HG03354 (cell line): ENCODE results near the gene GPATCH8.
A peak's percentile ranks its signal among the peaks of the same experiment; 100 is the strongest.
"Not testable (repeated sequence)": the region's sequence is repeated elsewhere in the genome, so short reads cannot be mapped to it uniquely, and the experiment has no call there.

Source experiments
- ATAC-seq: cut with Tn5 transposase; IDR thresholded peaks from one replicate; pipeline ENCODE4 v1.9.1; 2021; ENCODE audit warnings: mild to moderate bottlenecking; ENCODE audit not compliant: unreplicated experiment, poor library complexity, severe bottlenecking

The GPATCH8 gene

DNA sequence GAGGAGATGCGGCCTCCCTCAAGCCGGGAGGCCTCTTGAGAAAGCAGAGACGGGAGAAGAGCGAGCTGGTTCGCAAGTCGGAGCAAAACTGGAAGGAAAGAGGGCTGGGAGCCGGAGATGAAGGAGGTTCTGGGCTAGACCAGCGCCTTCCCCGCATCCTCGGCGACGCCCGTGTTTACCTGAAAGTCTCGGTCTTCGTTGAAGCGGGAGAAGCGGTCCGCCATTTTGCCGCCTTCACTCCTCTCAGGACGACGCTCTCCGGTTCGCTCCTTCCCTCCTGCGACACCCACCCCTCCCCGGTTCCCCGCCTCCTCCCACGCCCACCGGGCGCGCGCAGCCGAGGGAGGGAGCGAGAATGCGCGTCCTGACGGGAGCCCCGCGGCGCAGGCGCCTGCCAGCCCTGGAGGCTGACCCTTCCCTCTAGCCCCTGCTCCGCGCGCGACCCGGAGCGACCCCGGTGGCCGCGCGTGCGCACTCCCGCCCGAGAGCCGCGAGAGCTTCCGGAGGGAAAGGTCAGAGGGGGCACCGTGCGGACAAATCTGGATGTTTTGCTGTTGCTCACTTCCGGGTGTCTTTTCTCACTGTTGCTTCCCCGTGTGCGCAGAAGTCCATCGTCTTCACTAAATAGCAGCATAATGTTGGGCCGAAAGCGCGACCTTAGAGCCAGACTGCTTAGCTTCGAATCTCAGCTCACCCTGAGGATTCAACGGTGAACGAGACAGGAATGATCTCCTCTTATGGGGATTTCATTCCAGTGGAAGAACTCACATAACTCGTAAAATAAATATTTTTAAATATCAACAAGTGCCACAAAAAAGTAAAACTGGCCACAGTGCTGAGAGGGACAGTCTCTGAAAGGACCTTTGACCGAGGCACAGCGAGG, at the start of gene GPATCH8:
GPATCH8 (minus strand) TSS at position 260 of the 883 bp plus-strand sequence; CDS start at position 224, 36 bp downstream.
- ATAC-seq = peak; percentile 91

DNA sequence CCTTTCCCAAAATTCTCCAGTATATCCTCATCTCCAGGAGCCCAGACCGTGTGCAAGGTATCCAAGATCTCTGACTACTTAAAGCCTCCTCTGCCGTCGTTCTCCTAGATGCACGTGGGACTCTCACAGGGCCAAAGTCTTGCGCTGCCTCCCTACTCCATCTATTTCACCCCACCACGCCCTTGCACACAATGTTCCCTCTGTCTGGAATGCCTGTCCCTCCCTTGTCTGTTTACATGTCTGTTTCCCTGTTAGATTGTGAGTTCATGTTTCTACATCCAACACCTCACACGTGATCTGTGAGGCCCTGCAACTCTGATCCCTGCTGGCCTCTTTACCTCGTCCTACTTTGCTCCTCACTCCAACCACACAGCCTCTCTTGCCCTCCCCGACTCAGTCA, 49.2 kb upstream of the GPATCH8 start:
- ATAC-seq = no peak

DNA sequence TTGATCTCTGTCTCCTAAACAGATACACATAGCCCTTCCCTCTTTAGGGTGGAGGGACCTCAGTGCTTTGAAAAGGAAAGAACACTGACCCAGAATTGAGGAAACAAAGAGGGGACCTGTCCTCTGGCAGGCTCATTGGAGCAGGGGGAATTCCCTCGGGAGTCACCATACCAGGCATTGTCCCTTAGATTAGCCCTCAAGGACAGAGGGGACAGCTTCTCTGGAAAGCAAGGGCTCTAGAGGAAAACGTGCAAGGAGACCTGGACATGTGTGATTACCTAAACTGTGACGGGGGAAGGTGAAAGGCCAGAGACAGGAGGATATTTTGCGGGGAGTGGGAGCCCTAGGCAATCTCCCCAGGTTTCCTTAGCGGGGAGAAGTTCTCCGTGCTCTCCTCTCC, 46.5 kb upstream of the GPATCH8 start:
- no peak for ATAC-seq

DNA sequence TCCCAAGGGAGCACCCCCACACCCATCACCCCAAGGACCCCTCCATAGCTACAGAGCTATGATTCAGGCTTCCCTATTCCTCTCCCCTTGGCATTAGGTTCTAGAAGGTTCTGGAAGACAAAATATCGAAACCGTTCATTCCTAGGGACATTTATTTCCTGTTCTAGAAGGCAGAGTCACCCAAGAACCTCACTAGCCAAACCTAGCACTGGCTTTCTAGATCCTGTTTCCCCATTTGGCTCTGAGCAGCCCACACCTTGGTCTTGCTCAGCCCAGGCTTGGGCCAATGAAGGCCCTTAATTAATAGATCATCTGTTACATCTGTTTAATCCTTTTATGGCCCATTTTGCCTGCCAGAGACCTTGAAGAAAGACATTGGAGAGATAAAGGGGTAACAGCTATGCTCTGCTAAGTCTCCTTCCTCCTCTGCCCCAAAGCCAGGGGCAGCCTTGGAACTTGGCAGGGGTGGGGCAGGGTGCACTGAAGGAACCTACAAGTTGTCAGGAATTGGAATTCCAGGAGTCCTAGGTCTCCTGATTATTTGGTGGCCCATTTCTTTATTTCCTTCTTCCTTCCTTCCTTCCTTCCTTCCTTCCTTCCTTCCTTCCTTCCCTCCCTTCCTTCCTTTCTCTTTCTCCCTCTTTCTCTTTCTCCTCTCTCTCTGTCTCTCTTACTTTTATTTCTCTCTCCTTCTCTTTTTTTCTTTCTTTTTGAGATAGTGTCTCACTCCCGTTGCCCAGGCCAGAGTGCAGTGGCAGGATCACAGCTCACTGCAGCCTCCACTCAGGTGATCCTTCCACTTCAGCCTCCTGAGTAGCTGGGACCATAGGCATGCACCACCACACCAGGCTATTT, 45.4 kb upstream of the GPATCH8 start:
- no peak for ATAC-seq

DNA sequence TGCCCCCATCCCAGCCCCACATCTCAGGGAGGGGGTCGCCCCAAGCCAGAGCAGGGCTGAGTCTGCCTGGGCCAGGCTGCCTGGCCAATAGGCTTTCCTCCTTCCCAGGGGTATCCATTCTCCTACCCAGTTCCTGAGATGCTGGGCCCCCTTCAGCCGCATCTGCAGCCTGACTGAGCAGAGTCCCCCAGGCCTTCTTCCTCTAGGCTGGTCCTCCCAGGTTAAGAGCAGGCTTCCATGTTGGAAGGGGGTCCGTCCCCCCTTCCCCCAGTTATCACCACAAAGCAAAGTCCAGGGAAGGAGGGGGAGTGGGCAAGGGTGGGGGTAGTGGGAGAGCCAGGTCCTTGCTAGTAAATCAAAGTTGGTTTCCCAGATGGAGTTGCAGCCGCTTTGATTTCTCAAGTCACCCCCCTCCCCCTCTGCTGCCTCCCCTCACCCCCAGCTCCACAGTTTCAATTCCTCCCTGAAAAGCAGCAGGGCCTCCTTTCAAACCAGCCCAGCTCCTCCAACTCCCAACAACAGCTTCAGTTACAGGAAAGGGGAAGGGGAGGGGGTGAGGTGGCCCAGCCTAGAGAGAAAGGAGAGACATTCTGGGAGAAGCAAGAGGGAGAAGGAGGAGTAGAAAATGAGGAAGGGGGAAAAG, 44.5 kb upstream of the GPATCH8 start:
- ATAC-seq = no peak

DNA sequence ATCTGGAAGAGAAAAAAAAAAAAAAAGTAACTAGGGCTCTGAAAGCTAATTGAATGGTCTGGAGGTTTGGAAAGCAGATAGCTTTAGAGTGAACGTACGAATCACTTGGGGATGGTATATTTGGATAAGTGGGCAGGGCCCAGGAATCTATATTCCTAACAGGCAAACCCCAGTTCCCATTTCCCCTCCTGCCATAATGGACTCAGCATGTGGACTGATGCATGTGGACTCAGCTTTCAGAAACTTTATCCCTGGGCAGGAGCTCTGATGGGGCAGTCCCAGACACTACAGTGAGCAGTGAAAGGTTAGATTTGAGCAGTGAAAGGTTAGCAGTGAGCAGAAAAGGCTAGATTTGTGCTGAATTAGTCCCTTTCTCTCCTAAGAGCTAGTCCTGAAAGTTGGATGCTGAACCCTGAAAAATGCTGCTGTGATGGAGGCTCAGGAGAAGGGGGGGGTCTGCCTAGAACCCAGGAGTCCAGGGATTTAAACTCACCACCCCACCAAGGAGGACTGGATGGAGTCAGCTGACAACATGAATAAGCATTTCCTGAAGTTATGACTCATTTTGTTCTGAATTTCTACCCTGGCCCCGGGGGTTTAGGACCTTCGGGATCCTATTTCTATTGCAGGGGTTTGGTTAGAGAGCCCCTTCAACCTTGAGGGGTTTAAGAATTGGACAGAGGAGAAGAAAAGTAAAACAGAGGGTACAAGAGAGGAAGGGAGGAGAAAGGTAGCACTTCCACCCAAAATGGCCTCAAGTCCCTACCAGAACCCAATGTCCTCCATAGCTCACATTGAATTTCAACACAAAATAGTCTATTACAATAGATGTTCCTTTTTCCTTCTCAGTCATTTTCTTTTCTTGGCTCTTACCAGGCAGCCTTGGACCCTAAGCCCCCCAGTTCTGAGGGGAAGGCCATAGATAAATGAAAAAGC, 43.7 kb upstream of the GPATCH8 start:
- ATAC-seq = no peak

DNA sequence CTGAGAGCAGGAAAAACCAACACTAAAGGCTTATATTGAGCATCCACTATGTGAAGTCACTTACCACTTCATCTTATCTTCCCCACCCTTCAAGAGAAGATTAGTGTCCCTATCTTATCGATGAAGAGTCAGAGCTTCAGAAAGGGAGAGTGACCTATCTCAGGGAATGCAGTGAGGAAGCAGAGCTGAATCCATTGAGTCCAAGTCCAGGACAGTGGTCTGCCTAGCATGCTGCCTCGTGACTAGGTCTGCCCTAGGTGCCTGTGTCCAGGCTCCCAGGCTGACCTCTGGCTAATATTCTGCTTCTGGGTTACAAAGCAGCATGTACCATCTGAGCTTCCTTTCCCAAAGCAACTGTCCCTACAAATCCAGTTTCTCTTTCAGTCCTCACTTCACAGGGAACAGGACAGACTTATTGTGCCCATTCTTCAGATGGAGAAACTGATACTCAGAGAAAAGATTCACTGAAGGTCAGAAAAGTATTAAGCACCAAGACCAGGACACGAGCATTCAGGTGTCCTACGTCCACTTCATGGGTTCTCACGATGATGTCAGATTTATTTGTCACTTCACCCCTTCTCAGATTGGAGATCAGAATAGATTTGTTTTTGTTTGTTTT, 40.8 kb upstream of the GPATCH8 start:
- ATAC-seq = no peak

DNA sequence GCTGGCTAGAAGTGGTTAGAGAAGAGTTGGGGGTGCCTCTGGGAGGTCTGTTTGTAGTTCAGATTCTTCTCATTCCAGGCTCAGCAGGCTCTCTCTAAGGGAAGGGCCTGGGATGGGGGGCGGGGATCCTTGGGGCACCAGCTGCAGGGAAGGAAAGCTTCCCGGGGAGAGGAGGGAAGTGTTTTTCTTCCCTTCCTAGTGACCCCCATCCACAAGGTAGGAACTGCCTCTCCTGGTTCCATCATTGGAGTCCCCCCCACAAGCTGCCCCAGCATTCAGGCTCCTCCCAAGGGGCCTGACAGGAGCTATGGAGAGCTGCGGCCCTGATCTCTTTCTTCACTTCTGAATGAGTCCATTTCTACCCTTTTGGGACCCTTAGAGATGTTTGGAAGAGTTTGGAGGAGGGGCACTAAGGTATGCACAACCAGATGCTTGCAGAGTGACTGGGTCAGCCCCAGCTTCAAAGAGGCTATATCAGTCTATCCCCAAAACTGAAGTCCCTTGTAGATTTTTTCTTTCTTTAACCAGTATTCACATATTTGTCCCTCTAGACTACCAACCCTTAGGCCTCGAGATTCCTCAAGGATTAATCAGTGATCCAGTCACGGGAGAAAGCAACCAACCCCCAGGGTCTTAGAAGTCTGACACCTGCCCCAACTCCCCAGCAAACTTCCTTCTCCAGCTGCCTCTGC, 40.2 kb upstream of the GPATCH8 start:
- no peak for ATAC-seq

DNA sequence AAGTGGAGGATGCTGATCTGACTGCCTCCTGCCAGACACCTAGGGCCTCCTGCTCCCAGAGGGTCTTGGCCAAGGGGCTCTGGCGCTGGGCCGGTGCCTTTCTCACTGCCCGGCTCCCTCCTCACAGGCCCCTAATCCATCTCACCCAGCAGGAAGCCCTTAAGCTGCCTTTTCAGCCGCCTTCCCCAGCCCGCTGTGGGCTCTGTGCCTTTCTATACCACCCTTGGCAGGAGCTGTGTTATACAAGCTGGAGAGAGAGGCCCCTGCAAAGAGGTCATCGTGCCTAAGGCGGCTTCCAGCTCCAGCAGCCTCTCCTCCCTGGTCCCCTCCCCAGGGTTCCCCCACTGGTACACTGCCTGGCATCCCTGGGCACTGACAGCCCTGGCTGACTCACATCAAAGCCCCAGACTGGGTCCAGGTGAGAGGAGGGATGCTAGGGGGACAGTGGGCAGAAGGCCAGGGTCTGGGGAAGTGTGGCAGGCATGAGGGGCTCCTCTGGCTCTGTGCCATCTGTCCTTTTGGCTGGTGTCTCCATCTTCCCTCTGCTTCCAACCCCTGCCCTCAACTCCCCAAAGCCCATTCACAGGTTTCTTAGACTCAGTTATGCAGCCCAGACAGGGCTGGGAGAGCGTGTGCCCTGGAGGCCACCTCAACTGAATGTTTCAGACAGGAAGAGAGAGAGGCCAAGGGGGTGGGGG, 38.8 kb upstream of the GPATCH8 start:
- ATAC-seq = no peak

DNA sequence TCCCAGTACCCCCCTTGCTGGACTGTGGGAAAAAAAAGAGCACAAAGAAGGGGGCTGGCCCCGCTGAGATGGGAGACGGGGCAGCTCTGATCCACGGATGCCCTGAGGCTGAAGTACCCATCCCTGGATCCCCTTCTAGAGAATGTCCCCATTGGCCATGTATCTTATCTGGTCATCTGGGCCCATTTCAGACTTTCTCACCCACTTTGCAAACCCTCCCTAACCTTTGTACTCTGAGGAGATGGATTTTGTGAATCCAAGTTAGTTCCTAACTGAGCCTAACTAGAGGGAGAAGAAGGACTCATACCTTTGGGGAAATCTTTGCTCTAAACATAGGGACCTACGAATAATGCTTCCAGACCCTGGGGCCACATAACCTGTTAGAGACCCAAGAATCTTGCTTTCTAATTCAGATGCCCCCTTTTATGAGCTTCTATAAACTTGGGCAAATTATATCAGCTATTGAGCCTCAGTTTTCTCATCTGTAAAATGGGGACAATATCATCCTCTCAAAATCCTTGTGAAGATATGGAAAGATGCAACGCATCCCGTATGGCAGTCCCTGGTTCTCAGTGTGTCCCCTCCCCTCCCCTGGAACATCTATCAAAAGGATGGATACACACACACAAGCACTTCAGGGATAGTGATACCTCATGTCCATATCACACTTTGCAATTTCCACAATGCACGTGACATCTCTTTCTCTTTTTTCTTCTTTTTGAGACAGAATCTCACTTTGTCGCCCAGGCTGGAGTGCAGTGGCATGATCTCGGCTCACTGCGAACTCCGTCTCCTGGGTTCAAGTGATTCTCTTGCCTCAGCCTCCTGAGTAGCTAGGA, 37.3 kb upstream of the GPATCH8 start:
- no peak for ATAC-seq

DNA sequence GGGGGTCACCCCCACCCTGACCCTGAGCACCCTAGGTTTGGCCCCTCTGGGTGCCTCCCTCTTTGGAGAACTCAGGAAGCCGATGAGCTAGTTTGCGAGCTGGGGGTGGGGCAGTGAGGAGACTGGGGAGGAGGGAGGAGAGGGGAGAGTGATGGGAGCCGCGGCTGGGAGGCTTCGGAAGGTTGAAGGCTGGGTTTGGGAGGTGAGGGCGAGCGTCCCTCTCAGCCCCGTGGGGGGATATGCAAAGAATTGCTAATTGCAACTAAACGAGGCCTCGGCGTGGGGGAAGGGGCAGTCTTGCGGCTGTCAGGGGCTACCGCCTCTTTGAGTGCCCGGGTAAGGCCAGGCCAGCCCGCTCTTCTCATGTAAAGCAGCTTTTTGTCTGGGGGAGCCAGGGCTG, 36.5 kb upstream of the GPATCH8 start:
- no peak for ATAC-seq

DNA sequence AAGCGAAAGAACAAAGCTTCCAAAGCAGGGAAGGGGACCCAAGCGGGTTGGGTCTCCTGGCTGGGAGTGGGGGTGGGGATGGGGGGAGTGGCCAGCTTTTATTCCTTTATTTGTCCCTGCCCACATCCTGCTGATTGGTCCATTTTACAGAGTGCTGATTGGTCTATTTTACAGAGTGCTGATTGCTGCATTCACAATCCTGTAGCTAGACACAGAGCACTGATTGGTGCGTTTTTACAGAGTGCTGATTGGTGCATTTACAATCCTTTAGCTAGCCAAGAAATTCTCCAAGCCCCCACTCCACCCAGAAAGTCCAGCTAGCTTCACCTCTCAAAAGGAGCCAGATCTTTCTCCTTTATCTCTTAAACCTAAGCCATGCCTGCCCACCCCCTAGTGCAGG, 34.7 kb upstream of the GPATCH8 start:
- not testable (repeated sequence) for ATAC-seq

DNA sequence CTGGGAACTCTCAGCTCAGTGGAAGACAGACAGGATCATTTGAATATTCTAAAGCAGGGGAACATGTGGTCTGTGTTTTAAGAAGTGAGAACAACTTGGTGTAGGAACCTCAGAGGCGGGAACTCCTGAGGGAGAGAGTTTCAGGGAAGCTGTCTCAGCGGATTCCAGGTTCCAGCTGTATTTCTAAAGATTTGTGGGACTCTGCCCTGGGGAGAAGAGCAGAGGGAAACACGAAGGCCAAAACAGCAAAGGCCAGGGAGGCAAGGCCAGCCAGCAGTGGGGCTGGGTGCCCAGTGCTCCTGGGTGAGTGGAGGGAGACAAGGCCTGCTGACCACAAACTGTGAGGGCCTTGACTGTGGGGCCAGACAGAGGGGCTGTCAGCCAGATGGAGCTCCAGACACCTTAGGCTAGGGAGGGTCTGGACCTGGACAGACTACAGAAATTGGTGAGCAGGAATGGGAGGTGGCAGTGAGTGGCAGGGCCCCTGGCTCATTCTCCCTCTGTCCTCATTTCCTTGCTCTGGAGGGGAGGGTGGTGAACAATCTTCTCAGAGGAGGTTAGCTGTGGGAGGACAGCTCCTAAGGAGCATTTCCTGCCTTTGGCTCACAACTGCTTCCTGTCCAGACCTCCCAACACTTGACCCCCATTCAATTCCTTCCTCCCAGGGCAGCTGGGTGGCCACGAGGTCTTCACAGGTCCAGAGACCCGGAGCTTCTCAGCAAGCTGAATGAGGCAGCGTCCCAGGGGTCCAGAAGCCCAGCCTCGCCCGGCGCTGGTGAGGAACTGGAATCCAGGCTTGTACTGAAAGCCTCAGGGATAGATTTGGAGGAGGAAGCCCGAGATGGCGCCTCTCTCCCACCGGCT, 33.1 kb upstream of the GPATCH8 start:
- no peak for ATAC-seq

DNA sequence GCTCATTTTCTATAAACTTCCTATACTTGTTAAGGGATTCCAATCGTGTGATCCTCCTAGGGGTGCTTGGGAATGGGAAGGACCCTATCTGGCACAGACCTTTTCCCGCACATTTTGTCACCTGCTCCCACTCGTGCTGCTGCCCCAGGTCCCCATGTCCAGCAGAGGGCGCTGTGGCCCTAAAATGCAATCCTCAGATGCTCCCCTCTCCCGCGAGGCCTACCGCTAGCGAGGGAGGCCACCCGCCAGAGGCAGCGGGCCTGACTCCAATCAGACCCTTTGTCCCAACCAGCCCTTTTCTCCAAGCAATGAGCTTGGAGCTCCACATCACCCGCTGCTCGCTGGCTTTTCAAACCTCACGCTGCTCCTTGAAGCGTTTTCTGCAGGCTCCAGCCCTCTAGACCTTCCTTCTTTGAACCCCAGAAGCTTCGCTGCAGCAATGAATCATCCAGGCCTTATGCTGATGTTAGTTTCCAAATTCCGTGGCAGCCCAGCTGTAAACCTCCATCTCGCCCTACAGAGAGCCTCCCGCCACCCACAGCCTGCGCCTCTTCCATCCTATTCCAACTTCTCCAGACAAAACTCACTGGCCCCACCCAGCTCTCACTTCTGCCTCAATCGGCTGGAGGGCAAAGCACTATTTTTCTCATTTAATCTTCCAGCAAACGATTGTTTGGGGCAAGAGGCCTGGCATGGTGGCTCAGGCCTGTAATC, 30.5 kb upstream of the GPATCH8 start:
- peak; percentile 41 for ATAC-seq

DNA sequence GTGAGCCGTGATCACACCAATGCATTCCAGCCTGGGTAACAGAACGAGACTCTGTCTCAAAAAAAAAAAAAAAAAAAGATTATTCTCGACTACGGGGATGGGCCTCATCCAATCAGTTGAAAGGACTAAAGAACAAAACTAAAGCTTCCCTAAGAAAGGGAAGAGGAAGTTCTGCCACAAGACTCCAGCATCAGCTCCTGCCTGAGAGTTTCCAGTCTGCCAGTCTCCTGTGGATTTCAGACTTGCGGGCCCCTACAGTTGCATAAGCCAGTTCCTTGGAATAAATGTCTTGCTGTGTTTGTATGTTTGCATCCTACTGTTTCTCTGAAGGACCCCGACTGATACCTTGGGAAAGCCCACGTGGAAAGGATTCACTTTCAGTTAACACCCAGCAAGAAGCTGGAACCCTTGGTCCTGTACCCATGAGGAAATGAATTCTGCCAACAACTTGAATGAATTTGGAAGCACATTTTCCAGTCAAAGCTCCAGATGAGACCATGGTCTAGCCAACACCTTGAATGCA, 27.8 kb upstream of the GPATCH8 start:
- ATAC-seq = no peak
